HL-60 (cell line): ENCODE results near the gene NAT9.
A peak's percentile ranks its signal among the peaks of the same experiment; 100 is the strongest.

Source experiments
- DNase-seq, 2 experiments: peaks; one replicate each; pipeline ENCODE4 v3.0.0-alpha.2; 2010 to 2020; ENCODE audit warnings: low read depth in 1 of 2, low spot score in 1 of 2
- H3K27ac ChIP-seq: fragments of 250-450 bp; sonication (Bioruptor Pico); replicated peaks from 2 replicates; pipeline ENCODE4 v1.5.1; 2020; ENCODE audit warnings: mild to moderate bottlenecking, moderate library complexity
- H3K27me3 ChIP-seq: fragments of 250-450 bp; sonication (Bioruptor Pico); 2 replicates; pipeline ENCODE4 v1.5.1; 2021; ENCODE audit warnings: mild to moderate bottlenecking, moderate library complexity; ENCODE audit not compliant: insufficient read depth, poor library complexity, severe bottlenecking
- H3K4me3 ChIP-seq: replicated peaks from 2 replicates; pipeline ENCODE4 v1.5.1; 2011; ENCODE audit warnings: mild to moderate bottlenecking, control low read depth, low read length; ENCODE audit not compliant: insufficient read depth
- GABPA ChIP-seq: IDR thresholded peaks from 2 replicates; pipeline ENCODE4 v1.6.1; 2012; ENCODE audit warnings: low read depth
- POLR2AphosphoS5 ChIP-seq: IDR thresholded peaks from 2 replicates; pipeline ENCODE4 v1.6.1; 2012; ENCODE audit warnings: low read depth
- REST ChIP-seq: IDR thresholded peaks from 2 replicates; pipeline ENCODE4 v1.6.1; 2012; ENCODE audit warnings: low read depth; ENCODE audit not compliant: insufficient replicate concordance
- SPI1 ChIP-seq: IDR thresholded peaks from 2 replicates; pipeline ENCODE4 v1.6.1; 2012; ENCODE audit warnings: low read depth, mild to moderate bottlenecking, borderline replicate concordance
- TF ChIP-seq, protein P1 (sequence below): IDR thresholded peaks from one replicate; pipeline ENCODE4 v1.5.1; 2011; ENCODE audit warnings: low read length, control low read depth, inconsistent platforms; ENCODE audit not compliant: insufficient read depth

The NAT9 gene

GRCh38 chr17:74810699-74811485 is 34.7 kb upstream of the NAT9 start:
- Histone ChIP-seq H3K4me3 (no peak overlapping the region), H3K27me3 (no peaks in the 10 kb centered on the region), H3K27ac (no peak overlapping the region)
- DNase-seq: no peak
- TF ChIP-seq POLR2AphosphoS5 (no peak), REST (no peak), GABPA (no peak)
- TF ChIP-seq, protein P1, sequence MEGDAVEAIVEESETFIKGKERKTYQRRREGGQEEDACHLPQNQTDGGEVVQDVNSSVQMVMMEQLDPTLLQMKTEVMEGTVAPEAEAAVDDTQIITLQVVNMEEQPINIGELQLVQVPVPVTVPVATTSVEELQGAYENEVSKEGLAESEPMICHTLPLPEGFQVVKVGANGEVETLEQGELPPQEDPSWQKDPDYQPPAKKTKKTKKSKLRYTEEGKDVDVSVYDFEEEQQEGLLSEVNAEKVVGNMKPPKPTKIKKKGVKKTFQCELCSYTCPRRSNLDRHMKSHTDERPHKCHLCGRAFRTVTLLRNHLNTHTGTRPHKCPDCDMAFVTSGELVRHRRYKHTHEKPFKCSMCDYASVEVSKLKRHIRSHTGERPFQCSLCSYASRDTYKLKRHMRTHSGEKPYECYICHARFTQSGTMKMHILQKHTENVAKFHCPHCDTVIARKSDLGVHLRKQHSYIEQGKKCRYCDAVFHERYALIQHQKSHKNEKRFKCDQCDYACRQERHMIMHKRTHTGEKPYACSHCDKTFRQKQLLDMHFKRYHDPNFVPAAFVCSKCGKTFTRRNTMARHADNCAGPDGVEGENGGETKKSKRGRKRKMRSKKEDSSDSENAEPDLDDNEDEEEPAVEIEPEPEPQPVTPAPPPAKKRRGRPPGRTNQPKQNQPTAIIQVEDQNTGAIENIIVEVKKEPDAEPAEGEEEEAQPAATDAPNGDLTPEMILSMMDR: no peak

GRCh38 chr17:74808714-74809430 is 32.7 kb upstream of the NAT9 start:
- Histone ChIP-seq H3K27ac (no peak overlapping the region), H3K27me3 (no peaks in the 10 kb centered on the region), H3K4me3 (no peak overlapping the region)
- DNase-seq: peak in 1 of 2 experiments; percentile 61
- TF ChIP-seq REST (no peak), SPI1 (peak; percentile 60)

GRCh38 chr17:74807925-74808324 is 31.8 kb upstream of the NAT9 start:
- Histone ChIP-seq H3K27ac (no peak overlapping the region), H3K4me3 (no peak overlapping the region), H3K27me3 (no peaks in the 10 kb centered on the region)
- DNase-seq: no peak
- TF ChIP-seq POLR2AphosphoS5: no peak
- TF ChIP-seq SPI1: peak; percentile 73

DNA sequence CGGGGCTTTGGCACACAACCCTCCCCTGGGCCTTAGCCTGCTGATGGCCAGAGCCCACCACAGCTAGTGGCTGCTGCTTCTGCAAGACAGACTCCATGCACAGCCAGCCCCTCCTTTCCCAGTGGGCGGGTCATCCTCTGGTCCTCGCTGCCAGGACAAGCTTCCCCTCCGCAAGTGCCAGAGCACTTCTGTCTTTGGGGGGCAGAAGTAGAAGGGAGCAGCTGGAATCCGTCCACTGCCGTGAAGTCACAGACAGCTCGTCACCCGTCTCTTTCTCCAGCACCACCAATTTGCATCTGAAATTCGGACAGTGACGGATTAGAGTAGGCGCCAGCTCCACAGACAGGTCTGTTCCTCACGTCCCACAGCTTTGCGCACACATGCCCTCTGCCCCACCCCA is 31.3 kb upstream of the NAT9 start:
- no peak overlapping the region for H3K4me3 ChIP-seq
- TF ChIP-seq GABPA (no peak), POLR2AphosphoS5 (no peak), REST (no peak), SPI1 (no peak)
- TF ChIP-seq, protein P1: no peak
- no peak overlapping the region for H3K27ac ChIP-seq
- DNase-seq: no peak
- H3K27me3 ChIP-seq: no peaks in the 10 kb centered on the region
